ENCODE results near the gene NTRK1. TPM values are rescaled to one million over a fixed set of nuclear protein-coding genes. Genes with fewer than 3 reads are reported as not detected.

Gene NTRK1
- total RNA-seq, 1 experiment from 2014 or later = 0.24 TPM

GRCh38 chr1:156866249-156866909 is 5.7 kb downstream of the NTRK1 start:
- Histone ChIP-seq H2AK5ac (ENCODE audit: insufficient read length, low read length) (no peak overlapping the region), H2AFZ (ENCODE audit: low read length) (no peak overlapping the region), H2BK5ac (ENCODE audit: insufficient read length, low read length) (no peak overlapping the region), H3T11ph (ENCODE audit: low read length) (no peak overlapping the region), H4K8ac (replicated peaks; ENCODE audit: insufficient read length, low read depth, low read length) (no peak overlapping the region), H3K27me3 (ENCODE audit: insufficient read depth, low read length) (peaks cover 28% of the 10 kb centered on the region; the same call in 1 of the 2 replicates), H2BK20ac (ENCODE audit: low read depth, low read length, poor library complexity, severe bottlenecking) (no peak overlapping the region), H3K4me1 (ENCODE audit: insufficient read depth, low read length) (no peaks in the 10 kb centered on the region; the same call in 1 of the 2 replicates), H3K56ac (ENCODE audit: insufficient read length, low read depth, low read length) (no peak overlapping the region), H3K27ac (ENCODE audit: insufficient read length, low read depth, low read length) (no peak overlapping the region), H2BK15ac (ENCODE audit: low read depth, low read length) (no peak overlapping the region), H3K18ac (ENCODE audit: insufficient read length, low read depth, low read length) (no peak overlapping the region), H3K9ac (ENCODE audit: extremely low read depth, insufficient read length, low read length) (no peak overlapping the region), H3K4ac (ENCODE audit: low read depth, low read length) (no peak overlapping the region), H3K9me3 (ENCODE audit: control insufficient read depth, low read depth, low read length) (no peaks in the 10 kb centered on the region), H3K79me1 (ENCODE audit: insufficient read depth, low read depth, low read length, poor library complexity, severe bottlenecking) (no peaks in the 10 kb centered on the region), H4K20me1 (ENCODE audit: control insufficient read depth, insufficient read depth, insufficient read length) (no peaks in the 10 kb centered on the region), H4K5ac (ENCODE audit: insufficient read length, low read depth, low read length) (no peak overlapping the region), H3K79me2 (ENCODE audit: insufficient read depth, low read length) (no peaks in the 10 kb centered on the region), H3K4me2 (ENCODE audit: insufficient read depth, insufficient read length, low read length) (no peak overlapping the region), H4K91ac (ENCODE audit: insufficient read length, low read depth, low read length) (no peak overlapping the region), H3K23me2 (ENCODE audit: insufficient read length, low read depth, low read length, poor library complexity, severe bottlenecking) (no peaks in the 10 kb centered on the region), H3K23ac (ENCODE audit: insufficient read length, low read depth, low read length) (no peak overlapping the region), H2BK12ac (ENCODE audit: insufficient read length, low read depth, low read length) (no peak overlapping the region), H3K14ac (ENCODE audit: insufficient read depth, low read length) (no peak overlapping the region), H2BK120ac (ENCODE audit: low read depth, low read length, poor library complexity, severe bottlenecking) (no peak overlapping the region)
- Mint-ChIP-seq H3K4me3 (no peak overlapping the region; a peak in 1 of 5 replicates), H3K9me3 (no peaks in the 10 kb centered on the region; a peak in 2 of 5 replicates), H3K27ac (no peak overlapping the region), H3K36me3 (ENCODE audit: insufficient read depth in 1 of 3, low read depth in 3 of 3) (no peaks in the 10 kb centered on the region), H3K4me1 (peaks cover 2 to 27% of the 10 kb centered on the region in 2 experiments; a peak in 2 of 4 replicates), H3K27me3 (ENCODE audit: low read depth) (peaks cover 77% of the 10 kb centered on the region)
- TF ChIP-seq CTCF (conservative IDR thresholded peaks at IDR 0.05) = no peak
- WGBS (ENCODE audit: extremely low coverage, insufficient read length, low lambda C conversion rate) = no CpG with 5 or more reads among the region's 12 CpGs
- no peak for DNase-seq

Measured in H9 (cell line).